ENCODE measurements around the gene CCDC88A.
"Not testable (repeated sequence)": the region's sequence is repeated elsewhere in the genome, so short reads cannot be mapped to it uniquely, and the experiment has no call there.

Gene CCDC88A

DNA sequence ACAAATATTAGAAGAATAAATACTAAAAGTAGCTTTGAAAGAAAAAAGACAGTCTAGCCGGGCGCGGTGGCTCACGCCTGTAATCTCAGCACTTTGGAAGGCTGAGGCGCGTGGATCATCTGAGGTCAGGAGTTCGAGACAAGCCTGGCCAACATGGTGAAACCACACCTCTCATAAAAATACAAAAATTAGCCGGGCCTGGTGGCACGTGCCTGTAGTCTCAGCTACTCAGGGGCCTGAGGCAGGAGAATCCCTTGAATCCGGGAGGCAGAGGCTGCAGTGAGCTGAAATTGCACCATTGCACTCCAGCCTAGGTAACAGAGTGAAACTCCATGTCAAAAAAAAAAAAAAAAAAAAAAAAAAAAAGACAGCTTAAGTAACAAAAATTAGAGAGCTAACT lies 34.1 kb downstream of the CCDC88A start:
- not testable (repeated sequence) for DNase-seq (ENCODE audit: low read depth)

DNA sequence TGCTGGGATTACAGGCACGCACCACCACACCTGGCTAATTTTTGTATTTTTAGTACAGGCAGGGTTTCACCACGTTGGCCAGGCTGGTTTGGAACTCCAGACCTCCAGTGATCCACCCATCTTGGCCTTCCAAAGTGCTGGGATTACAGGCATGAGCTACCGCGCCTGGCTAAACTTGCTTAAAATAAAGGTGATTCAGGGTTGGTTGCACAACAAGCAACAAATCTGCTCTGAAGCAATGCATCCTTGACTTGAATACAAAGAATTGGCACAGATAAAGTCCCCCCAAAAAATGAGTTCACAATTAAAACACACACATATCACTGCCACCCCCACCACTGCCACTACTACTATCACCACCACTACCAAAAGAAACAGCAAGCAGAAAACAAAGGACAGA lies 34.9 kb downstream of the CCDC88A start:
- no peak for DNase-seq (ENCODE audit: low read depth)

DNA sequence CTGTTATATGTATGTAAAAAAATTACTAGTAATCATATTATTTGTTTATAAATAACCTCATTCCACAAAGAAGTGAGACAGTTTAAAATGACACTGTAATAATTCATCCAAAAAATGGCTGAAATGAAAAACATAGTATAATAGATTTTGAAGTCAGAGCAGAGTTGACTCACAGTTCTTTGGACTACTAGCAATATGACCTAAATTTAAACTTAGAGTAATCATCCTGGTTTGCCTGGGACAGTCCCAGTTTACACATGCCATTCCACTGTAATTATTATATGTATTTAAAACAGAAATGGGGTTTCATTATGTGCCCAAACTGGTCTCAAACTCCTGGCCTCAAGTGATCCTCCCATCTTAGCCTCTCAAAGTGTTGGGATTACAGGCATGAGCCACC lies 48.3 kb downstream of the CCDC88A start:
- no peak for DNase-seq (ENCODE audit: low read depth)

DNA sequence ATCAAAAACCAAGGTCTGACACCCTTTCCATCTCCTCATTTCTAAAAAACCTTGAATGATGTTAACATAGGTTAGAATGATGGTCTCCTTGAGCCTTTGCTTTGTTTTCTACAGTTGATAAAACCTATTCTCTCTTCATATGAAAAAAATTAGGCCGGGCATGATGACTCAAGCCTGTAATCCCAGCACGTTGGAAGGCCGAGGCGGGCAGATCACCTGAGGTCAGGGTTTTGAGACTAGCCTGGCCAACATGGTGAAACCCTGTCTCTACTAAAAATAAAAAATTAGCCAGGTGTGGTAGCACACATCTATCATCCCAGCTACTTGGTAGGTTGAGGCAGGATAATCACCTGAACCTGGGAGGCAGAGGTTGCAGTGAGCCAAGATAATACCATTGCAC lies 49.4 kb downstream of the CCDC88A start:
- no peak for DNase-seq (ENCODE audit: low read depth)

DNA sequence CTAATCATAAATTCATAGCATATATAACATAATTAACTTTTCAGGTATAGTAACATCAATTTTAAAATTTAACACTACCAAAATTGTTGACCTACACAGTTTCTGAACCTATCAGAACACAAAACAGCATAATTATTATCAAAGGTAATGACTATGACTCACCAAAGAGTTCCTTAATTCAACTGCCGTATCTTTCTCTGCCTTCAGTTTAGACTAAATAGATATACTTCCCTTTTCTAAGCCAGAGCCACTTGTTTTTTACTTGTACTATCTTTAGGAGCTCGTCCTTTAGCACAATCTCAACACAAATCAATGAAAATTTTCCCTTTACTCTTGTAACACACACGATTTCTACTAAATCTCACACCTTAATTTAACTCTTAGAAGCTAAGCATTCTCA lies 54.4 kb downstream of the CCDC88A start:
- no peak for DNase-seq (ENCODE audit: low read depth)

DNA sequence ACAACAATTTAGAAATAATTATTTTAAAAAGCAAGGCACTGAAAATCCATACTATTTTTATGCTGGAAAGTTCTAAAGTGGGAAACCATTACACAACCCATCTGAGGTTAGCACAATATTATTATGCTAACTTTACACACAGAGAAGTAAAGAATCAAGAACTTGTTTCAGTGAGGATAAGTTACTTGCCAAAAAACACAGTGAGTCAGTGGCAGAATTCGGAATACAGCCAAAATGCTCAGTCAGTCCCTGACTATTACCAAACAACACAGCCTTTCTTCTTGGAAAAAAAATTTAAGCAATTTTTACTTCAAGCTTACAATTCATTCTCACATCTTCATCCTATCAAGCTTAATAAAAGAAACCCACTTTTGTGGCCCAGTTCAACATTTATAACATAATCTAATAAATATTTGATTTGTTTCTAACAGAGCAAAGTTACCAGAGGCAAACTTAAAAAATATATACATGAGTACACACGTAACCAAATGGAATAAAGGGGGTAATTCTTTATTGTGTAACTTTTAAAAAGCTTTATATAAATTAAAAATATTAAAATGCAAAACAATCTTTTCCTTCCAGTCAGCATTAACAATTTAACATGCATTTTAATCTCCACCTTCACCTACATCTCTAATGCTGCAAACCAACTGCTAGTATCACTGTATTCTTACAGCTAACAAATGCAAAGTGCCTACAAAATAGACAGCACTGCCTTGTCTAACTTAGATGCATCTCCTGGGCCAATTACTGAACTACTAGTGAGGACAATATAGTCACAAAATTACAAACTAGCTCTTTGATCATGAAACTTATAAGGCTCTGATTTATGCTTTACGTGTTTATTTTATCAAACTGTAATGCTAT lies 55.2 kb downstream of the CCDC88A start:
- no peak for DNase-seq (ENCODE audit: low read depth)

DNA sequence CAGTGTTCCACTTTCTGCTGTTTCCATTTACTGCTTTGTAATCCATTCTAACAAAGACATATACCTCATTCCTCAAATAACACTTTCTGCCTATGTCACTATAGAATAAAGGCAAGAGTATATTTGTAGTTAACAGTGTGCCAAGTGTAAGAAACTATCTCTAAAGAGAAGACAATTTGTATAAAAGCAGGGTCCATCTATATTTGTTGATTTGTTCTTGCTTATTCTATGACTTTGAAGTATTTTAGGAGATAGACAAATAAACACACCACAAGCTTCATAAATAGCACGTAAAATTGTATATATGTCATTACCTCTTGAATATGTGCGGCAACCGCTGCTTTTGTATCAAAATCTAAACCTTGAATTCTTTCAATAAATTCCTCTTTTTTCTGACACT lies 56.0 kb downstream of the CCDC88A start:
- DNase-seq (ENCODE audit: low read depth), result no peak

DNA sequence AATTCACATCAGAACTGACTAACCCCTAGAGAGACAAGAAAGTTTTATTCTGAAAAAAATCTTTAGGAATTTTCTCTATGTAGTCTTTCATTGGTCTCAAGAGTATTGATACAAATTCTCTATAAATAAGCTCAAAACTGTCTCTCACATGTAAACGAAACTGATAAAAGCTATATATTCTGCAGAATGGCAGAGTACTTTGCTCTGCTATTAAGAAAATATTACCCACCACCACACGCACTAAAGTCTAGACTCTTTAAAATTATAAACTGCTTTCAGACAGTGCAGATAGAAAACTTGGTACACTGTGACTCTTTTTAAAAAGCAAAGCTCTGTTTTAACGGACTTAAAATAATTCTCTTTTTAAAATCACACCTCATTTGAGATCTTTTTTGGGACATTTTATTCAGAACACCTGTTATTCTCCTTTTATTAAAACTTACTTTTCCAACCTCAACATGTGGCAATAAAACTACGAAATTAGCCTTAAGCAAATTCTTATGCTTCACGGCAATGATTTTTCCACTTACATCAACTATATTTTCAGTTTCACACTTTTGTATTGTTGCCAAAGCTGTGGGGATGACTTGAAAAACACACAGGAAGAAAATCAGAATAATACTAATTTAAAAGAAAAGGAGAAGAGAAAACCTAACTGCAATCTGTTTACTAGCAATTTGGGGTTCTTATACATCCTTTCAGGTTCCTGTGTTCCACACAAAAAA lies 58.0 kb downstream of the CCDC88A start:
- no peak for DNase-seq (ENCODE audit: low read depth)

DNA sequence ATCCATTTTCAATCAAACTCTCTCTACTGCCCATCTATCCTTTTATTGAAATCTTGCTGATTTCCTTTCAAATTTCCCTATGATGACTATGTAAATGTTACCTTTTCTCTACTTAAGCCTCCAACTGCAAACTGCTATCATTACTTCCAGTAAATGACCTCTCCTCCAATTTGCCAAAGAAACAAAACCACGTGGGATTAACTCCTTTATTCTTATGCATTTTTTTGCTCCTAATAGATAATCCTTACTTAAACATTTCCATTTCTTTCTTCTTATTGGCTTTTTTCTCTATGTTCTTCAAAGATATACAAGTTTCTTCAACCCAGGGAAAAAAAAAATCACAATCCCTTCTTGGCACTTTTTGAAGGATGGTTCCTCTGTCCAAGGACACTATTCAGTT lies 61.2 kb downstream of the CCDC88A start:
- no peak for DNase-seq (ENCODE audit: low read depth)

DNA sequence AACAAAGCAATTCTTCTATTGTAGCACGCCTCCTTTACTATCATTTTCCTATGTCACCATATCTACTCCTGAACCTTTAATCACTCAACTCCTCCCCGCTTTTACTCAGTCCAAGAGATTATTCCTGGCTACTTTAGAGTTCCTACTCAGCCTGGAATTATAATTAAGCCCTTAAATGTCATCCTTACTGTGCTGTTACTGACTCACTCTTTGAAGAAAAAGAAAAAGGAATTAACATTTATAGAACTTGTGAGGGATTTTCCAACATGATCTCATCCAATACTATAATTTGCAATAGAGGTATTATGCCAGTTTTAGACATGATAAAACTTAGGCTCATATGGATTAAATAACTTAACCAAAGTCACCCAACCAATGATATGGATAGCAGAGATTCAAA lies 61.7 kb downstream of the CCDC88A start:
- DNase-seq (ENCODE audit: low read depth), result no peak

DNA sequence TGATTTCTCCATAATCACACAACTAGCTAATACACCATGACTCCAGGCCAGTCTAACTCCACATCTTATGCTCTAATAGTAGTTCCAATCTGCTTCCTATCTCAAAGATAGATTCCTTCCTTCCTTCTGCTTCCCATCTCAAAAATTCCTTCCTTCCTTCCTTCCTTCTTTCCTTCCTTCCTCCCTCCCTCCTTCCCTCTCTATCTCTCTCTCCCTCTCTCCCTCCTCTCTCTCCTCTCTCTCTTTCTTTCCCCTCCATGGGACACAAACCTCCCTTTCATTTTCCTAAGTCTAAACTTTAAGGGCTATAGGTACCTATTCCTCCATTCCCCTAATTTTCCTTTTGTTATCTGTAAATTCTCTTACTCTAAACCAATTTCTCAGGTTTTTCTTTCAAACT lies 62.5 kb downstream of the CCDC88A start:
- DNase-seq (ENCODE audit: low read depth), result no peak

DNA sequence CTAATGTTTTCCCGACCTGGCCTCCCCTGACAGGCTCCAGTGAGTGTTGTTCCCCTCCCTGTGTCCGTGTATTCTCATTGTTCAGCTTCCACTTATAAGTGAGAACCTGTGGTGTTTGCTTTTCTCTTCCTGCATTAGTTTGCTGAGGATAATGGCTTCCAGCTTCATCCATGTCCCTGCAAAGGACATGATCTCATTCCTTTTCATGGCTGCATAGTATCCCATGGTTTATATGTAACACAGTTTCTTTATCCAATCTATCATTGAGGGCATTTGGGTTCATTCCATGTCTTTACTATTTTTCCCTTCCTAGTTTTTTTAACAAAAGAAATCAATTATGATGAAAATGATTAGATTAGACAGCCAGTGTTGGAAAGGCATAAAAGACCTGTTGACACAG lies 63.5 kb downstream of the CCDC88A start:
- not testable (repeated sequence) for DNase-seq (ENCODE audit: low read depth)

DNA sequence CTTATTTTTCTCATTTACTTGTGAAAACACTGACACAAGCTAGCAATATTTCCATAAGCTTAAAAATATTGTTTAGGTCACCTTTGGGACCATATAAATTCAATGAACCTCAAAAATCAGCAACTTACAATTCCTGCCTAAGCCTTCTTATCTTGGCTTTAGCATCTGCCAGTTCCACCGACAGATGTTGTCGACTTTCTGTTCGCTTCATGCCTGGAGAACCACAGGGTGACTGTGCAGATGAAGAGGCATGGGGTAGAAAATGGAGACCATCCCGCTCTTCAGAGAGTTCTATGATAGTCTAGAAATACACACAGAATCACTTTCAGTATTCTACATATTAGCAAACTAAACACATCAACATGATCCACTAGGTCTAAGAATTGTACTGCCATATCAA lies 64.2 kb downstream of the CCDC88A start:
- DNase-seq (ENCODE audit: low read depth), result no peak

DNA sequence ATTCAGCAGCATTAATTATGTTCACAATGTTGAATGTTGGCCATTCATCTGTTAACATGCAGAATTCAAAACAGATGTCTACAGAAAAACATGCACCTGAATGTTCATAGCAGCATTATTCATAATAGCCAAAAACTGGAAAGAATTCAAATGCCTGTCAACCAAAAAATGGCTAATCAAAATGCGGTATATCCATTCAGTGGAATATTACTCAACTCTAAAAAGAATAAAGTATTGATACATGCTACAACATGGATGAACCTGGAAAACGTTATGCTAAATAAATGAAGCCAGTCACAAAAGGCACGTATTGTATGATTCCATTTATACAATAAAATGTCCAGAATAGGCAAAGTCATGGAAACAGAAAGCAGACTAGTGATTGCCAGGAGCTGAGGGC lies 68.0 kb downstream of the CCDC88A start:
- no peak for DNase-seq (ENCODE audit: low read depth)

DNA sequence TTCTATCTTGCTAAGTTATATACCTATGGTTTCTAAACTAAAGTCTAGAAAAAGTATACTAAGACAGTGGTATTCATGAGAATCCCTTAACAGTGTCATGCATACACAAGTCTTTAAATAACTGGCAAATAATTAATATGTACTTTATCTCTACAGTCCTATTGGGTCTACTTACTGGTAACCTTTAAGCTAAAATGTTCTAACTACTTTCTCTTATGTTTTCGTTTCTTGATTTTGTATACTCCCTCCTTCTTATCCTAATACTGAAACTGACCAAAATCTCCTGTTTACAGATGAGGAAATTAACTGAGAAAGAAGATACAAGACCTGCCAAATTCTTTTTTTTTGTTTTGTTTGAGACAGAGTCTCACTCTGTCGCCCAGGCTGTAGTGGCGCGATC lies 74.6 kb downstream of the CCDC88A start:
- no peak for DNase-seq (ENCODE audit: low read depth)

DNA sequence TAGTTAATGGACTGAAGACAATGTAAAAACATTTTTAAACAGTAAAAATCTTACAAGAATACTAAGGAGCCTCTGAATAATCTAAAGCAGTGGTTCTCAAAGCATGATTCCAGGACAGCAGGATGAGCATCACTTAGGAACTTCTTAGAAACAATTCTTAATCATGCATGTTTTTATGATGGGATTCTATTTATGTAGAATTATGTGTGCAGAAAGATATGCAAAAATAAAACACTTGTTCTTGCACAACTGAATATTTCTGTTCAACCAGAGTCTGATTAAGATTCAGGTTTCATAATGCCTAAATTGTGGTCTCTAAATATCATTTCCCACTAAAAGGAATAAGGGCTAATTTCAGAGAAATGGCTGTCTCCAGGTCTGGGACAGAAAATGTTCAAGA lies 81.4 kb downstream of the CCDC88A start:
- DNase-seq (ENCODE audit: low read depth), result no peak

DNA sequence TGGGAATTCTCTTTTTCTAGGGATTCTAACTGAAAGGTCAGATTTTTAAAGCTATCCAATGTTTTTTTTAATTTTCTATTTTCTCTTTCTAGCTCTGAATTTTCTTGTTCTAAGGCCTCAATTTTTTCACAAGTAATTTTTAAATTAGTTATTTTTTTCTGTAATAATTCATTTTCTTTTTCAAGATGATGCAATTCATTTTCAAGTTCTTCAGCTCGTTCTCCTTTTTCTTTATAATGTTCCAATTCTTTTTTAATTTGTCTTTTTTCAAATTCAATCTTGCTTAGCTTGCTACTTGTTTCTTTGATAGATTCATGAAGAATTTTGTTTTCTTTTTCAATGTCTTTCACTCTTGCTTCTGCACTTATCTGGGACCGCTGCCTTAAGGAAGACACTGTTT lies 84.9 kb downstream of the CCDC88A start:
- no peak for DNase-seq (ENCODE audit: low read depth)

DNA sequence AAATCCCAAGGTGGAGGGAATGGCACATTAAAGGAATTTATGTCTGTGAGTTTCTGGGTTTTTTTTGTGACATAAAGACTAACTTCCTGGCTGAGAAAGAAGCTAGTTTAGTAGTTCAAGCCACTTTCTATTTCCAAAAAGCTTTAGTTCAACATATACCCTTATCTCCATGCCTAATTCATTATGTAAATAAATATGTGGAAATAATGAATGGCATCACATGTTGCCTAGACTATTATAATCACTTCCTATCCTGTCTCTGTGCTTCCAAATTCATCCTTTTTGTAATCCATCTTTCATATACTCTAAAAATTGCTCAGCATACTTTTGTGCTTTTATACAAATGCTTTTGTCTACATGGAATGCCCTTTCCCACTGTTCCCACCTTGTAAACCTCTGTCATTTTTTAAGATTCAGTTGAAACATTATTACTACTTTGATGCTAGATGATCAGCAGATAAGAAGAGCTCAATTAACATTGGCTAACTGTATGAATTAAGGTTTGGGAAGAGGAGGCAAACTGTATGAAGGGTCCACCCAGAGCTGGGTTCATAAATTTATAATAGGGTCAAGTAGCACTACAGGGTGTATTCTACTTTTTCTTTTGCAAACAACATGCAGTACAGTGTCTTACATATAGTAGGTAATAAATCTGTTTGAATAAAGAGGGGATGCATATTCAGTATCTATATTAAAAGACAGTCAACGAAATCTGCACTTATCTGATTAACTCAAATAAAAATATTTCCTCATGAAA lies 88.9 kb downstream of the CCDC88A start:
- DNase-seq (ENCODE audit: low read depth), result no peak

DNA sequence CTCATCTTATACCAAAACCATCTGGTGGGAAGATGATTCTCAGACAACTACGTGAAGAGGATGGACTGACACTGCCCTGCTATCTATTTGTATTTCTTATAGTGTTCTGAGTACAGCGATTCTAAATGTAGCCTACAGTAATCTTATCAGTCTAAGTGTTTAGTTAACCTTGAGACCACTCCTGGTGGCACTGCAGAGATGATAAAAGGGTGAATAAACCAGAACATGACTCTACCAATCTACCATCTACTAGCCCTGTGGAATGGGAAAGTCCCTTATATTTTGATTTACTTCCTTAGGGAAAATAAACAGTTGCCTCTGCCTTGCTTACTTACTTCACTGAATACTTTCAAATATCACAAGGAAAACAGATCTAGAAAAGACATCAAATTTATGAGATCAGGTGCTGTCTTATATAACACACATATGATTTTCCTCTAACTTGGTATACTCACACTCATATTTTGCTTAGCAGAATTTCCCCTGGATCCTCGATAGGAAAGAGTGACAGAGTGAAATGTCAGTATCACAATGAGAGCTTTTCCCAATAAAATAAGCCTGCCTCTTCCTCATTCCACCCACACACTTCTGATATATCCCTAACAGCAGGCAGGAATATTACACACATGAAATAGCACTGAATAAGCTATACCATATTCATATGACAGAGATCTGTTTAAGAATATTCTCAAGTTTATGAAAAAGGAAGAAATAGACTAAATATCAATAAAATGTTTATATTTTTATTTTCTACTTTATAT lies 92.0 kb downstream of the CCDC88A start:
- DNase-seq (ENCODE audit: low read depth), result no peak

DNA sequence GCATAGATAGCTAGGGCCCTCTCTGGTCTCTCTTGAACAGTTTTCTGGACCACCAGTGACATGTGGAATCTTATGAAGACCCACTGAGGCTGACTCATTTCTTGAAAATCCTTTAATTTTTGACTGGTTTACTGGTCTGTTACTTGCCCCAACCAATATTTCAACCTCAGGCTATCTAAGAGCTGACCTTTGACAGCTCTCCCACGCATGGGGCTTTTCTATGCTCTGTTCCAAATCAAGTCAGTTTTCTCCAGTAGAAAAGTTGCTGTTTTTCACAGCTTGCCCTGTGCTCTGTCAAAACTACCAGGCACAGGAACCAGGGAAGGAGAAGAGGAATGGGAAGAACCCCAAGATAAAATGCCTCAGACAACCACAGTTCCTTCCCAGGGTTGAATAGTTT lies 104.7 kb downstream of the CCDC88A start:
- DNase-seq (ENCODE audit: low read depth), result no peak

DNA sequence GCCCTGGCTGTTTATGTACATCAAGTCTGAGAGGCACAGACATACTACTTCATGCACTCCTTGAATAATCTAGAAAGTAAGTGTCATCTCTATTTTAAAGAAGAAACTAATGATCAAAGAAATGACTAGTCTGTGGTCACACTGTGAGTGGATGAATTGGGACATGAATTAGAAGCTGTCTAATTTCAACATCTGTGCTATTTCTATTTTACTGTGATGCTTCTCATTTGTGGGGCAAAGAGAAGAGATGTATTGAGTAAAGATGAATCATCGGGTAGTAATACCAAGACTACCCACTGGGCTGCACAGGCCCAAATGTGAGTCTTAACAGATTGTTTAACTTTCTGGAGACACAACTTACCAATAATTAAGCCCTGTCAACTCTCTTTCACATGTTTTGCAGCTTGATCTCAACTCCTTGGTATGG lies 108.2 kb downstream of the CCDC88A start:
- no peak for DNase-seq (ENCODE audit: low read depth)

DNA sequence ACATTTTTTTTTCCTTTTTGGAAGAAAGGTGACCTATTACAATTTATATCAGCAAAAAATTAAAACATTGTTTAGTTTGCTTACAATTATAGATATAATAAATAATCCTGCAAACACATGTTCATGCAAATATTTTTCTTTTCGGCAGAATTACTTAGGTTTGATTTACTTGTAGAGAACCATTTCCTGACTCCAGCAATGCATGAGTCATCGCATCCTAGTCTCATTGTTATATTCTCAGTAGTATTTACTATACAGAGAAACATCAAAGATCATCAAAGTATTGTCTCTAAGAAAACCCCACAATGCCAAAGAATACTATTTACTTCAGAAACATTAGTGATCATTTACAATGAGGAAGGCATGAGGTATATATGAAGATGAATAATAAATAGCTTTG lies 110.2 kb downstream of the CCDC88A start:
- DNase-seq (ENCODE audit: low read depth), result no peak

All from CMK (cell line).